ENCODE data around the gene ROBO2.

DNA sequence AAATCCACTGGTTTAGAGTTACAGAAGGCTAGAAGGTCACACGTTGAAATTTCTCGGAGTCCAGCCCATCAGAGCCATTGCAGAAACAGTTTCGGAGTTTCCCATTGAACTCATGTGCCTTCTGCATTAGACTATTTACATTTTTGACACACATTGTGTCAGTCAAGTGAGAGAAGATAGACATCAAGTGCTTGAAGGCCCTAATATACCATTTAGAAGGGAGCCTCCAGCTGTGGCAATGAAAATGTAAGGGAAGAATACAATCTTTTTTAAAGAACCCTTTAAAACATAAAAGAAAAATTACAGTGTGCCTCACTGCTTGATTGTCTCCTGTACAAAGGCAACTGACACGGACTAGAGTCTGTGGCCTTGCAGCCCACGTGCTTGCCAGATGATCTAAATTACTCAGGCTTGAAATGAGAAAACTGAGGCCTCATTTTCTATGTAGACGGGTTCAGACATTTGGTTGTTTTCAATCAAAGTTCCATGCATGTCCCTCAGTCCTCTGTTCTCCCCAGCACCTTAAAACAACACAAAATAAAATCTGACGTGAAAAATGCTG lies 650.5 kb downstream of the ROBO2 start:
- TF ChIP-seq POLR2A (IDR thresholded peaks at IDR 0.05): no peak
- TF ChIP-seq CTCF (IDR thresholded peaks at IDR 0.05): no peak
